Measurements from ENCODE around the gene SYNPO2L. TPM values are rescaled to one million over a fixed set of nuclear protein-coding genes. Genes with fewer than 3 reads are reported as not detected.
A peak's percentile ranks its signal among the peaks of the same experiment; 100 is the strongest.

SYNPO2L gene
- total RNA-seq, 1 donor from 2014 or later: 0.32 TPM

- H3K36me3 ChIP-seq: no peaks in the 10 kb centered on the region
- H3K4me3 ChIP-seq: peak overlapping the region; percentile 69
- H3K4me1 ChIP-seq: peaks cover 27% of the 10 kb centered on the region
- intact Hi-C loops (cut with DNase I): no loop called here
- ATAC-seq (peak; percentile 72), DNase-seq (peak; percentile 70)
- peak overlapping the region; percentile 60 for H3K27ac ChIP-seq
- no peak for TF ChIP-seq CTCF (IDR thresholded peaks at IDR 0.05)
- H3K27me3 ChIP-seq (ENCODE audit: low read depth): no peaks in the 10 kb centered on the region
- no peaks in the 10 kb centered on the region for H3K9me3 ChIP-seq
These were observed 8.5 kb downstream of the SYNPO2L start for GRCh38 chr10:73647211-73647874.

DNA sequence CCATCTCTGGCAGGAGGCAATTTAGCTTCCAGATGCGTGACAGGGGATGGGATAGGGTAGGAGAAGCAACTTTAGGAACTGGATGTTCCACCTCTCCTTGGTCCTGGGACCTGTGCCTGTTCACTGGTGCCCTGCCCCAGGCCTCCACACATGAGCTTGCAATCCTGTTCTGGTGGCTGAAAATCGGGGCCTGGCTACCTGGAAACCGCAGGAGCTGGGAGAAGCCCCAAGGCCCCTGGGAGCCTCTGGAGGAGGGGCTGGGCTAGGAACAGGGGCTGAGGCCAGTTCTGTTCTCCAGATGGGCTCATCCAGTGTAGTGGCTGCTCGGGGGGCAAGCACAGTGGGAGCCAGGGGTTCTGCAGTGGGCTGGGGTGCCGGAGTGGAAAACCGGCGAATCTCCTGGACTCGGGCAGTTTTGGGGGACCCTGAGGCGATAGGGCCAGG lies 9.2 kb downstream of the SYNPO2L start:
- no peak for TF ChIP-seq CTCF (IDR thresholded peaks at IDR 0.05)
- Histone ChIP-seq H3K27me3 (ENCODE audit: low read depth) (no peaks in the 10 kb centered on the region), H3K36me3 (no peaks in the 10 kb centered on the region), H3K4me1 (peaks cover 27% of the 10 kb centered on the region), H3K27ac (peak overlapping the region; percentile 60), H3K9me3 (no peaks in the 10 kb centered on the region), H3K4me3 (no peak overlapping the region)
- DNase-seq: no peak
- intact Hi-C loops (cut with DNase I): no loop called here
- ATAC-seq: no peak

DNA sequence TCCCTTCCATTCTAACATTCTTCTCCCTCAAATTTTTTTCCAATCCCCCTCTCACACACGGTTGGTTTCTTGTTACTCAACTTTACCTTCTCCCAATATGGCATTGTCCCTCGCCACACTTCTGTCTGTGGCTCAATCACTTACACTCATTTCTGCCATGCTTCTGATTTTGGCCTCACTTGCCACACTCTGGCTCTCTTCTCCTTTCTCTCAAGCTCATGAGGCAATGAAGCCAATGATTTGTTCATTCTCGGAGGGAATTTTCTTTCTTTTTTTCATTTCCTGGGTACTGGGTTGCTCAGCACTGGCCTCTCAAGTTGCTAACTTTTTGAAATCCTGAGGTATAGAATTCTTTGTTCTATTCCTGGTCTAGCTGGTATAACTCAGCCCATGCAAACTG lies 10.6 kb downstream of the SYNPO2L start:
- Histone ChIP-seq H3K27ac (no peak overlapping the region), H3K36me3 (no peaks in the 10 kb centered on the region), H3K4me3 (no peak overlapping the region), H3K9me3 (no peaks in the 10 kb centered on the region), H3K27me3 (ENCODE audit: low read depth) (no peaks in the 10 kb centered on the region), H3K4me1 (peaks cover 27% of the 10 kb centered on the region)
- intact Hi-C loops (cut with DNase I): loop anchor here (2.0 kb wide), 1 partner anchor 116 kb away; no protein-coding TSS in a partner anchor
- DNase-seq (no peak), ATAC-seq (no peak)
- TF ChIP-seq CTCF (IDR thresholded peaks at IDR 0.05): no peak

DNA sequence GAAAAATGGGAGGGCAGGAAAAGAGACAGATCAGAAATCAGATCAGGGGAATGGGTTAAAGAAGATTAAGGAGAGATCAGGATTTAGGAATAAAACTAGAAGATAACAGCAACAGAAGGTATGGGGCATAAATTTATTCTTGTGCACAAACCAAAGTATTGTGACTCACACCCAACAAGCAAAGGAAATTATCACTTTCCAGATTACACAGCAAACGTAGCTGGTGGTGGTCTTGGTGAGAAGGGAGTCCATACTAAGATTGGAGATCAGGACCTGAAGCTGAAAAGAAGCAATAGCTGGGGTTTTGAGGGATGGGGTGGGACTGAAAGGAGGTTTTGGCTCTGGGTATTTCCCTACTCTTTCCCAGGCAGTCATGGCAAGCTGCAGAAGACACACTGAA lies 11.1 kb downstream of the SYNPO2L start:
- intact Hi-C loops (cut with DNase I): loop anchor here (2.0 kb wide), 1 partner anchor 116 kb away; no protein-coding TSS in a partner anchor
- DNase-seq (no peak), ATAC-seq (no peak)
- Histone ChIP-seq H3K27ac (no peak overlapping the region), H3K4me1 (peaks cover 27% of the 10 kb centered on the region), H3K4me3 (no peak overlapping the region), H3K36me3 (no peaks in the 10 kb centered on the region), H3K9me3 (no peaks in the 10 kb centered on the region), H3K27me3 (ENCODE audit: low read depth) (no peaks in the 10 kb centered on the region)
- TF ChIP-seq CTCF (IDR thresholded peaks at IDR 0.05): no peak

DNA sequence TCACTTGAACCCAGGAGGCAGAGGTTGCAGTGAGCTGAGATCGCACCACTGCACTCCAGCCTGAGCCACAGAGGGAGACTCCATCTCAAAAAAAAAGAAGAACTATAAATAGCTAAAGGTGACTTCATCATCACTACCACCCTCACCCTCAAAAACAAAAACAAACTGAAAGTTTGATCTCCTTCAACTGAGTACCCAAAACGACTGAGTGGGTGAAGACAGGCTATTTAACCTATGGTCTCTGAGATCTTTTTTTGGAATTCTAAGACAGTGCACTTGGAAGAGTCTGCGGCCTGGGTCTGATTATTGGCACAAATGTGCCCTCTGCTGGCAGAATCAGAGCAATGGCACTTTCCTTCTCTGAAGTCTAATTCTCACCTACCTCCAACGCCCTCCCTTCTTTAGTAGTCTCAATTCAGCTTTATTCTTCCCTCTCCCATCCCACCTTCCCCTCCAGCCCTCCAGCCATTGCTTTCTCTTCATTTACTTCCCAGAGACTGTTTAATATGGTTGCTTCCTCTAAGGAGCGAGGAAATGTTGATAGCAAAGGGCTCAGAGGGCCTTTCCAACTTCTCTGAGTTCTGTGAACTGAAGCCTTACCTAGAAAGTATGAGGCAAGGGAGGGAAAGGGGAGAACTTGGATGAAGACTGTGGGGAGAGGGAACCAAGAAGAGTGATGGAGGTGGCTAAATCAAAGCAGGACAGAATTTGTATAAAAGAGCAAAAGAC lies 11.7 kb downstream of the SYNPO2L start:
- peak; percentile 87 for TF ChIP-seq CTCF (IDR thresholded peaks at IDR 0.05)
- intact Hi-C loops (cut with DNase I): loop anchor here (2.0 kb wide), 1 partner anchor 115 kb away; no protein-coding TSS in a partner anchor
- no peak for DNase-seq

More for the DNA sequence above, 11.7 kb downstream of the SYNPO2L start:
- Histone ChIP-seq H3K27ac (no peak overlapping the region), H3K27me3 (ENCODE audit: low read depth) (no peaks in the 10 kb centered on the region), H3K4me3 (no peak overlapping the region), H3K4me1 (peaks cover 27% of the 10 kb centered on the region), H3K9me3 (no peaks in the 10 kb centered on the region), H3K36me3 (no peaks in the 10 kb centered on the region)
- peak; percentile 70 to 71 for ATAC-seq
